K562 (cell line): Measurements from ENCODE around the gene NANS. TPM values are rescaled to one million over a fixed set of nuclear protein-coding genes. Genes with fewer than 3 reads are reported as not detected.

ENCODE experiments used
- ETV6 ChIP-seq, 3 experiments: fragments of 150-350 bp in 1 of 3; sonication (generic) in 1 of 3; formaldehyde crosslinking in 1 of 3; IDR thresholded peaks; 2 replicates each; pipeline versions ENCODE4 v1.6.1 to v1.8.0; 2014 to 2022; ENCODE audit warnings: borderline replicate concordance in 2 of 3, low read depth in 2 of 3, antibody characterized with exemption in 1 of 3, low read length in 1 of 3, mild to moderate bottlenecking in 1 of 3, missing genetic modification reagents in 1 of 3
- HCFC1 ChIP-seq: IDR thresholded peaks from 2 replicates; pipeline ENCODE4 v1.6.1; 2012; ENCODE audit warnings: low read depth, low read length, improper control_type of control experiment
- HDGF ChIP-seq: fragments of 450-650 bp; IDR thresholded peaks from 2 replicates; pipeline ENCODE4 v1.6.1; 2016
- KLF16 ChIP-seq: IDR thresholded peaks from 2 replicates; pipeline ENCODE4 v1.6.1; 2016; ENCODE audit warnings: antibody characterized with exemption
- MBD2 ChIP-seq: sonication (generic); IDR thresholded peaks from 2 replicates; pipeline ENCODE4 v1.6.1; 2016; ENCODE audit warnings: low read depth, borderline replicate concordance
- PML ChIP-seq: IDR thresholded peaks from 2 replicates; pipeline ENCODE4 v1.6.1; 2012; ENCODE audit warnings: low read length, inconsistent platforms
- POLR2B ChIP-seq: fragments of 450-650 bp; IDR thresholded peaks from 2 replicates; pipeline ENCODE4 v1.6.1; 2018; ENCODE audit warnings: low read depth; ENCODE audit not compliant: partially characterized antibody
- POLR2H ChIP-seq: IDR thresholded peaks from 2 replicates; pipeline ENCODE4 v1.6.1; 2016; ENCODE audit warnings: missing genetic modification characterization, low read depth, mild to moderate bottlenecking, control low read depth, missing compliant biosample characterization, moderate library complexity
- RAD21 ChIP-seq, 2 experiments: fragments of 250-450 bp in 1 of 2; fragments of 450-650 bp in 1 of 2; sonication (Bioruptor Pico) in 1 of 2; formaldehyde crosslinking in 1 of 2; IDR thresholded peaks in 1 of 2; conservative IDR thresholded peaks in 1 of 2; 2 replicates each; pipeline versions ENCODE4 v1.4.0 to v1.8.0; 2020 to 2022; ENCODE audit warnings: mild to moderate bottlenecking in 2 of 2, moderate library complexity in 1 of 2
- RCOR1 ChIP-seq, 2 experiments: IDR thresholded peaks; 2 replicates each; pipeline ENCODE4 v1.6.1; 2012; ENCODE audit warnings: low read depth in 2 of 2, low read length in 2 of 2, borderline replicate concordance in 1 of 2, improper control_type of control experiment in 1 of 2
- SIRT6 ChIP-seq: IDR thresholded peaks from one replicate; pipeline ENCODE4 v1.6.1; 2012; ENCODE audit warnings: low read depth, mild to moderate bottlenecking, control low read depth, inconsistent platforms, low read length, moderate library complexity
- SMC3 ChIP-seq: conservative IDR thresholded peaks from 2 replicates; pipeline ENCODE4 v1.6.1; 2011; ENCODE audit warnings: low read depth, low read length, improper control_type of control experiment; ENCODE audit not compliant: insufficient read depth
- SUPT5H ChIP-seq: fragments of 450-650 bp; IDR thresholded peaks from 2 replicates; pipeline ENCODE4 v1.6.1; 2016
- ZNF121 ChIP-seq: sonication (generic); formaldehyde crosslinking; conservative IDR thresholded peaks from 2 replicates; pipeline ENCODE4 v1.8.0; 2022; ENCODE audit warnings: missing genetic modification reagents
- polyA plus RNA-seq, 8 experiments: library from polyadenylated mRNA; depleted of rRNA in 4 of 8; stranded (reverse) in 5 of 8; unstranded in 3 of 8; fragments of >200 nt; fragmentation: Nextera tagmentation in 2 of 8; fragmentation: Illumina TruSeq in 1 of 8; extraction: Ambion mirVana in 2 of 8; extraction: Trizol in 1 of 8; gene quantifications; 2 replicates each; pipeline versions ENCODE4 v1.2.1 to v1.2.3, GENCODE V29; 2011 to 2014; ENCODE audit warnings: inconsistent platforms in 1 of 8, missing spikeins in 1 of 8
- total RNA-seq, 7 experiments: library from RNA; depleted of rRNA in 6 of 7; stranded (reverse); fragments of >200 nt in 6 of 7; fragmentation: Illumina TruSeq in 2 of 7; extraction: Trizol in 2 of 7; gene quantifications; 2 replicates each; pipeline versions ENCODE4 v1.2.1 to v1.2.3, GENCODE V29; 2011 to 2021; ENCODE audit warnings: low replicate concordance in 1 of 7
- TF ChIP-seq, protein P1 (sequence below), 2 experiments: IDR thresholded peaks in 1 of 2; conservative IDR thresholded peaks in 1 of 2; 2 replicates each; pipeline ENCODE4 v1.6.1; 2016; ENCODE audit warnings: low read depth in 2 of 2, mild to moderate bottlenecking in 1 of 2, missing compliant biosample characterization in 1 of 2, missing genetic modification characterization in 1 of 2, moderate library complexity in 1 of 2
- TF ChIP-seq, protein P2 (sequence below): fragments of 250-450 bp; sonication (Bioruptor Pico); IDR thresholded peaks from 2 replicates; pipeline ENCODE4 v1.5.0; 2020; ENCODE audit warnings: mild to moderate bottlenecking, borderline replicate concordance
- TF ChIP-seq, protein P3 (sequence below), 3 experiments: fragments of 200-800 bp in 1 of 3; sonication (Bioruptor generic) in 1 of 3; sonication (generic) in 1 of 3; formaldehyde crosslinking in 1 of 3; IDR thresholded peaks; 2 replicates each; pipeline versions ENCODE4 v1.6.1 to v1.8.0; 2016 to 2022; ENCODE audit warnings: mild to moderate bottlenecking in 2 of 3, missing compliant biosample characterization in 2 of 3, missing genetic modification characterization in 2 of 3, missing genetic modification reagents in 1 of 3

NANS gene
- total and polyA plus RNA-seq, 9 of the 15 experiments (the other 6 are each of a cell fraction or from before 2014, with no cell fraction given), result 37.1 to 181 (median 137) TPM

DNA sequence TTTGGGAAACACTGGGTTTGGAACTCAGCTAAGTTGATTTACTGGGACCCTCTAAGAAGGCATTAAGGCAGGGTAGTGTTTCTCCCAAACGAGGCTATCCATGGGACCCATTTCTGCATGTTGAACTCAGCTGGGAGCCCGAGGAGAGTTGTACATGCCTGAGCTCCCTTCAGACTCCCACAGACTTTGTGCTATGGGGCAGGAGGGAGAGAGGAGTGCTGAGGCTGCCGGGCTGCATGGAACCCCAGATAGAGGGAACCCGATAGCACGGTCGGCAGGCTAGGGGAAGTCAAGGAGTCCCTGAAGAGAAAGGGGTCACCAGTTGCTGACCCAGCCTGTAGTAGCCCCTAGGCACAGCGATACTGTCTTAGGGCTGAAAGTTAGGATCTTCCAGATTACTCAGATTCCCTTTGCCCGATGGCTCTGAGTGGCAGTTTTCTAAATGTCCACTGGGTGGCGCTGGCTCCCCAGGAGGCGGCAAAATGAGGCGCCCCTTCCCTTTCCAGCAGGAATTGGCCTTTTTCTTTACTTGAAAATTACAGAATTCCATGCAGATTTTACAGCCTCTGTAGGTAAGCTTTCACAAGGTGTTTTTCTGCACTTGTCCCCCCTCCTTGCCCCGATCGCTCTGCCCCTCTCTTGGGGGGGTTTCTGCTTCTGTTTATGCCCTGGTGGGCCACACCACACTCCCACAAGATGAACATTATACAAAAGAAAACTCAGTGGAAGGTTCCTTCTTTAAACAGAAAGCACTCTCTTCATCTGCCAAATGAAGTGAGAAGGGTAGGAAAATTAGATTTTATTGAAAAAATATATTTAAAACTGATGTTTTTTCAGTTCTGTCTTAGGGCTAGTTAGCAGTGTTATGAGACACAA, 17.8 kb downstream of the NANS start (continued):
- TF ChIP-seq, protein P1, sequence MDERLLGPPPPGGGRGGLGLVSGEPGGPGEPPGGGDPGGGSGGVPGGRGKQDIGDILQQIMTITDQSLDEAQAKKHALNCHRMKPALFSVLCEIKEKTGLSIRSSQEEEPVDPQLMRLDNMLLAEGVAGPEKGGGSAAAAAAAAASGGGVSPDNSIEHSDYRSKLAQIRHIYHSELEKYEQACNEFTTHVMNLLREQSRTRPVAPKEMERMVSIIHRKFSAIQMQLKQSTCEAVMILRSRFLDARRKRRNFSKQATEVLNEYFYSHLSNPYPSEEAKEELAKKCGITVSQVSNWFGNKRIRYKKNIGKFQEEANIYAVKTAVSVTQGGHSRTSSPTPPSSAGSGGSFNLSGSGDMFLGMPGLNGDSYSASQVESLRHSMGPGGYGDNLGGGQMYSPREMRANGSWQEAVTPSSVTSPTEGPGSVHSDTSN (CRISPR knock-in tag; IDR thresholded peaks at IDR 0.05; ENCODE audit: low read depth), result 0 out of 2 replicates have a peak, but pooled peaks have one; percentile 37
- TF ChIP-seq, protein P1 (tag; conservative IDR thresholded peaks at IDR 0.05; ENCODE audit: low read depth), result 0 out of 2 replicates have a peak, but pooled peaks have one; percentile 14
- TF ChIP-seq POLR2B, result no peak
- TF ChIP-seq ZNF121 (CRISPR knock-in tag), result no peak
- TF ChIP-seq, protein P2, sequence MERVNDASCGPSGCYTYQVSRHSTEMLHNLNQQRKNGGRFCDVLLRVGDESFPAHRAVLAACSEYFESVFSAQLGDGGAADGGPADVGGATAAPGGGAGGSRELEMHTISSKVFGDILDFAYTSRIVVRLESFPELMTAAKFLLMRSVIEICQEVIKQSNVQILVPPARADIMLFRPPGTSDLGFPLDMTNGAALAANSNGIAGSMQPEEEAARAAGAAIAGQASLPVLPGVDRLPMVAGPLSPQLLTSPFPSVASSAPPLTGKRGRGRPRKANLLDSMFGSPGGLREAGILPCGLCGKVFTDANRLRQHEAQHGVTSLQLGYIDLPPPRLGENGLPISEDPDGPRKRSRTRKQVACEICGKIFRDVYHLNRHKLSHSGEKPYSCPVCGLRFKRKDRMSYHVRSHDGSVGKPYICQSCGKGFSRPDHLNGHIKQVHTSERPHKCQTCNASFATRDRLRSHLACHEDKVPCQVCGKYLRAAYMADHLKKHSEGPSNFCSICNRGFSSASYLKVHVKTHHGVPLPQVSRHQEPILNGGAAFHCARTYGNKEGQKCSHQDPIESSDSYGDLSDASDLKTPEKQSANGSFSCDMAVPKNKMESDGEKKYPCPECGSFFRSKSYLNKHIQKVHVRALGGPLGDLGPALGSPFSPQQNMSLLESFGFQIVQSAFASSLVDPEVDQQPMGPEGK, result no peak
- TF ChIP-seq ETV6 (IDR thresholded peaks at IDR 0.05; ENCODE audit: borderline replicate concordance in 1 of 2, low read depth in 2 of 2, low read length in 1 of 2), result no peak
- TF ChIP-seq ETV6 (CRISPR knock-in tag; IDR thresholded peaks at IDR 0.05; ENCODE audit: borderline replicate concordance), result no peak
- no peak for TF ChIP-seq HCFC1
- TF ChIP-seq, protein P3, sequence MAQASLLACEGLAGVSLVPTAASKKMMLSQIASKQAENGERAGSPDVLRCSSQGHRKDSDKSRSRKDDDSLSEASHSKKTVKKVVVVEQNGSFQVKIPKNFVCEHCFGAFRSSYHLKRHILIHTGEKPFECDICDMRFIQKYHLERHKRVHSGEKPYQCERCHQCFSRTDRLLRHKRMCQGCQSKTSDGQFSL (CRISPR knock-in tag; IDR thresholded peaks at IDR 0.05), result no peak
- TF ChIP-seq, protein P3 (tag; IDR thresholded peaks at IDR 0.05), result no peak
- peak; percentile 70 for TF ChIP-seq SMC3
- TF ChIP-seq SUPT5H, result no peak
- 0 out of 2 replicates have a peak, but pooled peaks have one; percentile 20 for TF ChIP-seq PML
- TF ChIP-seq HDGF, result no peak
- TF ChIP-seq POLR2H (tag), result no peak
- peak; percentile 78 to 79 for TF ChIP-seq RAD21 (CRISPR knock-in tag; conservative IDR thresholded peaks at IDR 0.05 in 1 of 2, IDR thresholded peaks at IDR 0.05 in 1 of 2)
- TF ChIP-seq KLF16, result 0 out of 2 replicates have a peak, but pooled peaks have one; percentile 30
- no peak for TF ChIP-seq SIRT6
- TF ChIP-seq MBD2, result no peak
- TF ChIP-seq RCOR1 (IDR thresholded peaks at IDR 0.05; ENCODE audit: borderline replicate concordance in 1 of 2, low read depth in 2 of 2, low read length in 2 of 2), result 0 out of 4 replicates have a peak, but pooled peaks of 1 of the 2 experiments have one; percentile 35
